ENCODE results near the gene KLRC1. TPM values are rescaled to one million over a fixed set of nuclear protein-coding genes. Genes with fewer than 3 reads are reported as not detected.
A peak's percentile ranks its signal among the peaks of the same experiment; 100 is the strongest.
"Not testable (repeated sequence)": the region's sequence is repeated elsewhere in the genome, so short reads cannot be mapped to it uniquely, and the experiment has no call there.

Gene KLRC1
- total RNA-seq, 1 donor from 2014 or later: not detected

DNA sequence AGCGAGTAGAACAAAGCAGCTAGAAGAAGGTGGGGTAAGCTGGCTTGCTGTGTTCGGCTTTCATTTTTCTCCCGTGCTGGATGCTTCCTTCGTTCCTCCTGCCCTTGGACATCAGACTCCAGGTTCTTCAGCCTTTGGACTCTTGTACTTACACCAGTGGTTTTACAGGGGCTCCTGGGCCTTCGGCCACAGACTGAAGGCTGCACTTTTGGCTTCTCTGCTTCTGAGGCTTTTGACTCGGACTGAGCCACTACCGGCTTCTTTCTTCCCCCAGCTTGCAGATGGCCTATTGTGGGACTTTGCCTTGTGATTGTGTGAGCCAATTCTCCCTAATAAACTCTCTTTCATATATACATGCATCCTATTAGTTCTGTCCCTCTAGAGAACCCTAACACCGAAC lies 27.2 kb downstream of the KLRC1 start:
- intact Hi-C loops (cut with DNase I); ATAC-seq; DNase-seq (ENCODE audit: low spot score): not testable (repeated sequence)

DNA sequence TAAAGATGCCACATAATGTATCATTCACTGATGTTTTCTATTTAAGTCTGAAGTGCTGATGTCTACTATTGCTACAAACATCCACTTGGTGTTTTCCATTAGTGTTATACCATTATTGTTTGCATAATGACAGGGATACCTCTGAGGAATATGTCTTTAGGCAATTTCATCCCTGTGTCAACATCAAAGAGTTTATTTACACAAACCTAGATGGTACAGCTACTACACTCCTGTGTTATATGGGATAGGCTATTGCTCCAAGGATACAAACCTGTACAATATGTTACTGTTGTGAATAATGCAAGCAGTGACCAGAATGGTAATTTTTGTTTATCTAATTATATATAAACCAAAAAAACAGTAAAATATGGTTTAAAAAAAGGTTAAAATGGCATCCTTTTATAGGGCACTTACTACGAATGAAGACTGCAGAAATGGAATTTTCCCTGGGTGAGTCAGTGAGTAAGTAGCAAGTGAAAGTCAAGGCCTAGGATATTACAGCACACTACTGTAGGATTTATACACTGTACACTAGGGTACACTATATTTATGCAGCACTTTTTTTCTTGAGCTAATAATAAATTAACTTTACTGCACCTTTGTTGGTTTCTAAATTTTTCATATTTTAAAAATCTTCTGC lies 28.8 kb downstream of the KLRC1 start:
- DNase-seq (ENCODE audit: low spot score); ATAC-seq; intact Hi-C loops (cut with DNase I): not testable (repeated sequence)

GRCh38 chr12:10422159-10422558 lies 31.0 kb downstream of the KLRC1 start:
- ATAC-seq; DNase-seq (ENCODE audit: low spot score); intact Hi-C loops (cut with DNase I): not testable (repeated sequence)

DNA sequence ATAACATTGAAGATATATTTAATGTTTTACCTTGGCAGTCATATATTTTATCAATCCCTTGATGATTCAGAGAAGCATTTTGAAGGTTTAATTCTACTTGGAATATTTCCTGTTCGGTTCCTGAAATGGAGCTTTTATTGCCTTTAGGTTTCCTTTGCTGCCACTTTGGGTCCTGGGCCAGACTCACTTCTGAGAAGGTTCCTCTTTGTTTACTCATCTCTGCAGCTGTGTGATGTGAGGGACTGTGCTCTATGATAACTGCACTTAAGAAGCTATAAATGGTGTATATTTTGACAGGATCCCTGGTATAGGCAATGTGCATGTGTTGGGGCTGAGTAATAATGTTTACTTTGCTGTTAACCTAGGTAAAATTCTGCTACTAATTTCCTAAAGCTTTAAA lies 32.8 kb downstream of the KLRC1 start, which contains the start of gene KLRC3:
TSS of gene KLRC3 (minus strand) at position 262 of the 400 bp plus-strand sequence. CDS start at position 217, 45 bp downstream.
- intact Hi-C loops (cut with DNase I); ATAC-seq; DNase-seq (ENCODE audit: low spot score): not testable (repeated sequence)

DNA sequence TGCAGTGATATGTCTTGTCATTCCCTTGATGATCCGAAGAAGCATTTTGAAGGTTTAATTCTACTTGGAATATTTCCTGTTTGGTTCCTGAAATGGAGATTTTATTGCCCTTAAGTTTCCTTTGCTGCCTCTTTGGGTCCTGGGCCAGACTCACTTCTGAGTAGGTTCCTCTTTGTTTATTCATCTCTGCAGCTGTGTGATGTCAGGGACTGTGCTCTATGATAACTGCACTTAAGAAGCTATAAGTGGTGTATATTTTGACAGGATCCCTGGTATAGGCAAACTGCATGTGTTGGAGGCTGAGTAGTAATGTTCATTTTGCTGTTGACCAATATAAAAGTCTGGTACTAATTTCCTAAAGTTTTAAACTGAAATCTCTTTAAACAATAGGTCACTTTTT lies 43.8 kb downstream of the KLRC1 start, which contains the start of gene KLRC4:
TSS of gene KLRC4 (minus strand) at position 366 of the 400 bp plus-strand sequence. CDS start at position 184, 182 bp downstream.
- DNase-seq (ENCODE audit: low spot score) (no peak), ATAC-seq (peak; percentile 46)
- intact Hi-C loops (cut with DNase I): no loop called here

- ATAC-seq (no peak), DNase-seq (ENCODE audit: low spot score) (no peak)
- intact Hi-C loops (cut with DNase I): no loop called here
These were observed 44.3 kb downstream of the KLRC1 start for GRCh38 chr12:10408842-10409241.

- ATAC-seq: peak; percentile 34
- DNase-seq (ENCODE audit: low spot score): peak; percentile 56
These were observed 46.5 kb downstream of the KLRC1 start for GRCh38 chr12:10406725-10407124.

DNA sequence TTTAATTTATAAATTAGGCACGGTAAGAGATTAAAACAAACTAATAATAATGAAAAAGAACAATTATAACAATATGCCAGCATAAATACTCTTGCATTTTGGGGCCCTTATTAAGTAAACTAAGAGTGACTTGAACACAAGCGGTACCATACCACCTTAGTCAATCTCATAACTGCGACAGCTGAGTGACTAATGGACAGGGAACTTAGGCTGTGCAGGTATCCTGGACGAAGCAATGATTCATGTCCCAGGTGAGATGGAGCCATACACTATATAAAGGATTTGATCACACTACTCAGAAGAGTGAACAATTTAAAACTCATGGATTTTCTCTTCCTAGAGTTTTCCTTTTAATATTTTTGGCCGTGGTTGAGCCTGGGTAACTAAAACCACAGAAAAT lies 47.9 kb downstream of the KLRC1 start:
- ATAC-seq (no peak), DNase-seq (ENCODE audit: low spot score) (no peak)
- intact Hi-C loops (cut with DNase I): no loop called here

More at GRCh38 chr12:10406725-10407124, 46.5 kb downstream of the KLRC1 start:
- intact Hi-C loops (cut with DNase I): no loop called here

DNA sequence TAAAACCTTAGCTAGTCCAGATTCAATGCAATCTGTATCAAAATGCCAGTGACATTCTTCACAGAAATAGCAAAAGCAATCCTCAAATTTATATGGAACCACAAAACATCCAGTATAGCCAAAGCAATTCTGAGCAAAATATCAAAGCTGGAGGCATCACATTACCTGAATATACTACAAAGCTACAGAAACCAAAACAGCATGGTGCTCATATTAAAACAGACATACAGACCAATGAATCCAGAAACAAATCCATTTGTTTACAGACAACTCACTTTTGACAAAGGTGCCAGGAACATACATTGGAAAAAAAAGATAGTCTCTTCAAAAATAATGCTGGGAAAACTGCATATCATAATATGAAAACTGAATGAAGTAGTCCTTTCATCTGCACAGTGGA lies 48.4 kb downstream of the KLRC1 start:
- ATAC-seq: no peak
- no peak for DNase-seq (ENCODE audit: low spot score)
- intact Hi-C loops (cut with DNase I): no loop called here

DNA sequence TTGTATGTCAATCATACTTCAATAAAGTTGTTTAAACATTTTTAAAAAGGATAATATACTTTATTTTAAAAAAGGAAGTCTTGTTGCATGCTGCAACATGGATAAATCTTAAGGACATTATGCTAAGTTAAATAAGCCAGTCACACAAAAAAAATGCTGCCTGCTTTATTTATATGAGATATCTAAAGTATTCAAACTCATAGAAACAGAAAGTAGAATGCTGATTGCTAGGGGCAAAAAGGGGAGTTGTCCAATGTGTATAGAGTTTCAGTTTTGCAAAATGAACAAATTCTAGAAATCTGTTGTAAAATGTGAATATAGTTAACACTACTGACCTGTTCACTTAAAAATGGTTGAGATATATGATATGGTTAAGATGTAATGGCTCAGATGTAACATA lies 52.3 kb downstream of the KLRC1 start:
- DNase-seq (ENCODE audit: low spot score) (no peak), ATAC-seq (no peak)
- intact Hi-C loops (cut with DNase I): no loop called here

DNA sequence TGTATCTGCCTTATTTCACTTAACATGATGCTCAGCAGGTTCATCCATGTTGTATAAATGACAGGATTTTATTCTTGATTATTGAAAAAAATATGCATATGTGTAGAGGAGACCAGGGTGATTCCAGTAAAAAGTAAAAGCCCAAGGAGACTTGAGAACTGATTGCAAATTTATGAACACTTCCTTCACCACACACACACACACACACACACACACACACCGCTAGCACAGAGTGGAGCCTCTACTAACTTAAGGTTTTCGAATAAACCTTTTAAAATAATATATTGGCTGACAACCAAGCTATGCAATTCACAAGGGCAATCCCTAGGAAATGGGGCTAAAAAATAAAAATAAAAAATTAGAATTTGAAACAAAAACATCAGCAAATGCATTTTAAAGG lies 55.0 kb downstream of the KLRC1 start:
- no peak for ATAC-seq
- intact Hi-C loops (cut with DNase I): no loop called here

GRCh38 chr12:10397296-10397695 lies 55.9 kb downstream of the KLRC1 start:
- DNase-seq (ENCODE audit: low spot score) (no peak), ATAC-seq (no peak)
- intact Hi-C loops (cut with DNase I): no loop called here

More for the DNA sequence above, 55.0 kb downstream of the KLRC1 start:
- no peak for DNase-seq (ENCODE audit: low spot score)

DNA sequence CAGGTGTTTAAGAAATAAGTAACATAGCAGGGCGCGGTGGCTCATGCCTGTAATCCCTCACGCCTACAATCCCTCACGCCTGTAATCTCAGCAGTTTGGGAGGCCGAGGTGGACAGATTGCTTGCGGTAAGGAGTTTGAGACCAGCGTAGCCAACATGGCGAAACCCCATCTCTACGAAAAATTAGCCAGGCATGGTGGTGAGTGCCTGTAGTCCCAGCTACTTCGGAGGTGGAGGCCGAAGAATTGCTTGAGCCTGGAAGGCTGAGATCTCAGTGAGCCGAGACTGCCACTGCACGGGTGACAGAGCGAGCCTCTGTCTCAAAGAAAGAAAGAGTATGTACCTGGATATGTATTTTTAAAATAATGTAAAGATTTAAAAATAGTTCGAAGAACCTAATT lies 57.0 kb downstream of the KLRC1 start:
- intact Hi-C loops (cut with DNase I); DNase-seq (ENCODE audit: low spot score); ATAC-seq: not testable (repeated sequence)

Other genes with a start within 250 kb of the KLRC1 start
- gene GABARAPL1, start 240.5 kb downstream of the KLRC1 start, total RNA-seq: 167 TPM
- 4.8 TPM for gene KLRD1, start 145.5 kb downstream of the KLRC1 start, total RNA-seq
- 3.1 TPM for gene KLRK1, start 63.3 kb downstream of the KLRC1 start, total RNA-seq
- gene KLRC4, start 43.6 kb downstream of the KLRC1 start, total RNA-seq: 0.85 TPM
- gene KLRC3, start 32.8 kb downstream of the KLRC1 start, total RNA-seq: not detected
- 0.67 TPM for gene KLRC2, start 17.4 kb downstream of the KLRC1 start, total RNA-seq
- gene EIF2S3B, start 52.5 kb upstream of the KLRC1 start, total RNA-seq: 0.62 TPM
- 20.6 TPM for gene MAGOHB, start 160.2 kb upstream of the KLRC1 start, total RNA-seq
- 0.85 TPM for gene STYK1, start 220.7 kb upstream of the KLRC1 start, total RNA-seq